GM08714 (cell line): Measurements from ENCODE around the gene NEUROD1.

ENCODE experiments used
- H3K4me3 ChIP-seq: fragments of 200-500 bp; sonication (Bioruptor generic); 2 replicates; pipeline ENCODE4 v1.5.1; 2014; ENCODE audit warnings: mild to moderate bottlenecking, low read length, inconsistent platforms
- ZNF274 ChIP-seq: IDR thresholded peaks from 2 replicates; pipeline ENCODE4 v1.6.1; 2012; ENCODE audit warnings: mild to moderate bottlenecking, low read depth, low read length

The NEUROD1 gene

DNA sequence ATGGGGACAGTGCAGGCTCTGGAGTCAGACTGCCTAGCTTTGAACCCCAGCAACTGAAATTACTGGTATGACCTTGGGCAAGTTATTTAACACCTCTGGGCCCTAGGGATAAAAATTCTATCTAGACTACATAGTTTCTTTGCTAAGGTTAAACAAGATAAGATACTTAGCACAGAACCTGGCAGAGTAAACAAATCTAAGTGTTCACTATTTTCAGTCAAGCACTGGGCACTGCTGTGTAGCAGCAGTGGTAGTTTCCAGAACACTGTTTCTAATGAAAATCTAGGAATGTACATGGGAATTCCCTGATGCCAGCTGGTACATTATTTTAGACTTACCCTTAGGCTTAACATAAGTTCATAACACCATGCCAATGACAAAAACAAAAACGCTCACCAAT is 40.6 kb downstream of the NEUROD1 start:
- H3K4me3 ChIP-seq = no peak overlapping the region
- no peak for TF ChIP-seq ZNF274

DNA sequence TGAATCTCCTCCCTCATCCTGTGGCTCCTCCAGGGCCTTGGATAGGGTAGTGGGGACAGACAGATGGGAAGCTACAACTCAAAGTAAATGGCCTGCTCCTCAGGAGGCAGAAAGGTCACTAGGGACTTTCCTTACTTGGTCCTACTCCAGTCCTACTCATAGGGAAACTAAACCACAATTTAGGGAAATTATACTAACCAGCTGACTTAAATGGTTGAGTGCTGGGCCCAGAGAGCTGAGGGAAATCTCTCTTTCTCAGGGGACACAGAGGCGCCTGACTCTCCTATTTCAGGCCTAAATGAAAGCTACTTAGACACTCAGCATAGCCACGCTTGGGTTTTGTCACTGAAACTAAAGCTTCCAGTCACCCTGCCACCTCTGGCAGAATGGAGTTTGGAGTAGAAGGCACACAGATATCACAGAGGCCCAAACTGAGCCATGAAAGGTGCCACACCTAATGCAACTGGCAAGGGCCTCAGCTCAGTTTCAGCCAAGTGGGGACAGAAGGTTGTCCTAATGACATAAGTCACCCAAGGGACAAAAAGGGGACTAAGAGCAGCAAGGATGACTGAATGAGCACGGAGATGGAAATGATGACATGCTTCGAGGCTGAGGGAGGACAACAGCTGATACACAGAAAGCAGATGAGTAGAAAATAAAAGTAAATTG is 47.5 kb downstream of the NEUROD1 start:
- H3K4me3 ChIP-seq = no peak overlapping the region
- no peak for TF ChIP-seq ZNF274

DNA sequence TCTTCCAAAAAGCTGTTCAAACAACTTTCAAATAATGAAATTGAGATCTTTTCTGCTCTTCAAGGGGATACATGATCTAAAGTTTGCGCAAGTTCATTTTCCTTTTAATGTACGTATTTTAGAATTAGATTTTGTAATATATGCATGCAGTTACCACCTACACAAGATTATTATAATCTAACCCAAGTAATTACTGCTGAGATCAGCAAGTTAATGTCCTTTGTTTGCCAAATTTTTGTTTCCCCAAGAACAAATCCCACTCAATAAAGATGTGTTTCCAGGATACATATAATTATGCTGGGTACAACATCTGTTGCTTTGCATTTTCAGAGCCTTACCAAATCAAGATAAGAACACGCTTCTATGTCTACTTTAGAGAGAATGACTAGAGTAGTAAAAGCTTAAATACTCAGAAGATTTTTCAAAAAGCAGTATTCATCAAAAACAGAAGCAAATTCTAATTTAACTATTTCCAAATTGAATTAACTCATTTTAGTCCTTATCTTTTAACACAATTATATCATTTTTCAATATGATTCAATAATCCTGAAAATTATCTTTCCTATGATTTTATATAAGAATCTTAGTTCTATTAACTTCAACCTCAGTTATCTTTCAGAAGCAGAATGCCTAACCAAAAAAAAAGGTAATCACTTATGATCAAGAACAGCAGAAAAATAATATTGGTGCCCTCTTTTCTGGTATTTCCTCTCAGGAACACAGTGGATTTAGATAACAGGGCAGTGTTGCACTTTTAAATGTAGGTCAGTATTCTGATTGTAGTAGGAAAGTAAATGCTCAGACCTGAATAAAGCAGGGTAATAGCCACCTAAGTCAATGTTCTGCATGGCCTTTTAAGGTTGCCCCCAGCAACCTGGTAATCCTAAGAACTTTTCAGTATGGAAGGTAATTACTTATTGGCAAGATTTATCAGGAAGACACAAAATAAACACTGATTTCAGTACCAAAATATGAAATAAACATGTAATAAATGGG is 51.4 kb downstream of the NEUROD1 start:
- no peak for TF ChIP-seq ZNF274
- no peak overlapping the region for H3K4me3 ChIP-seq

DNA sequence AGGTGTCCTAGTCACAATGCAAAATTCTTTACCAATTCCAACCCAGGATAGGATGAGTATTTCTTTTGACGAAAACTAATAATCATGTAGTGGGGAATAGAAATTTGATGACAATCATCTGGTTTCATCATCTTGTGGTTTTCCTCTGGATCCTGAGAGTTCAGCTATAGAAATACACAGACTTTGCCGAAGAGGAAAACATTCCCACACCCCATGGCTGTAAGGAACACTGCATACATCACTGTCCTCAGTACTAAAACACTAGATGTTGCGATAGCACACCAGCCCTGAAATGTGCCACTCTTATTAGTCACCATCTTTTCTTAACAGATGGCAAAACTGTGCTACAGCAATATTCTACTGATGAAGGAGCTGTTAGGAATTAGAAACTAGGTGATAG is 52.8 kb downstream of the NEUROD1 start:
- H3K4me3 ChIP-seq = no peak overlapping the region
- TF ChIP-seq ZNF274 = no peak

DNA sequence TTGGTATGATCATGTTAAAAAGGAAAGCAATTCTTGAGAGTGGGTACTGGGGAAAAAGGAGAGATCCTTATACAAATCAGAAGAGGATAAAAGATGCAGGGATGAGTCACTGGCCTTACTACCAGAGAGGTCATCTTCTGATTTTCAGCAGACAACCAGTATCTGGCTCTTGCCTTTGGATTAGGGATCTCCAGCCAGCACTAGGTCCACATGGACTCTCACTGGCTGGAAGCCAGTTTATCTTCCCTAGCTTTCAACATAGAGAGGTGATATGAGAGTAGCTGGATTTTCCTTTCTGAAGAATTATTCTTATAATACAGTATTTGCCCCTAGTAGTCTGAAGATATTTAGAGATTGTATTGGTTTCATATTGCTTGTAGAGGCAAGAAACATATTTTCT is 53.6 kb downstream of the NEUROD1 start:
- TF ChIP-seq ZNF274 = no peak
- no peak overlapping the region for H3K4me3 ChIP-seq
